WTC11 (cell line): ENCODE measurements around the gene HSDL1.

Source experiments
- CREM ChIP-seq: sonication (generic); formaldehyde crosslinking; IDR thresholded peaks from 2 replicates; pipeline ENCODE4 v1.8.1; 2022; ENCODE audit warnings: mild to moderate bottlenecking, missing genetic modification reagents, moderate library complexity
- ELF4 ChIP-seq: sonication (generic); formaldehyde crosslinking; IDR thresholded peaks from 2 replicates; pipeline ENCODE4 v1.8.1; 2022; ENCODE audit warnings: low read depth, mild to moderate bottlenecking, moderate library complexity, missing genetic modification reagents
- TCF7 ChIP-seq: sonication (generic); formaldehyde crosslinking; IDR thresholded peaks from 2 replicates; pipeline ENCODE4 v1.8.0; 2022; ENCODE audit warnings: mild to moderate bottlenecking, low read depth, missing genetic modification reagents, moderate library complexity
- TEAD4 ChIP-seq: sonication (generic); formaldehyde crosslinking; IDR thresholded peaks from 2 replicates; pipeline ENCODE4 v1.8.0; 2022; ENCODE audit warnings: mild to moderate bottlenecking, missing genetic modification reagents
- TF ChIP-seq, protein P1 (sequence below): sonication (generic); formaldehyde crosslinking; IDR thresholded peaks from 2 replicates; pipeline ENCODE4 v1.8.0; 2023; ENCODE audit warnings: missing genetic modification reagents
- TF ChIP-seq, protein P2 (sequence below): sonication (generic); formaldehyde crosslinking; conservative IDR thresholded peaks from 2 replicates; pipeline ENCODE4 v1.8.1; 2022; ENCODE audit warnings: mild to moderate bottlenecking, missing genetic modification reagents
- TF ChIP-seq, protein P3 (sequence below): sonication (generic); formaldehyde crosslinking; IDR thresholded peaks from 2 replicates; pipeline ENCODE4 v1.8.1; 2023; ENCODE audit warnings: mild to moderate bottlenecking, missing genetic modification reagents, borderline replicate concordance
- TF ChIP-seq, protein P4 (sequence below): fragments of 200-600 bp; IDR thresholded peaks from 2 replicates; pipeline ENCODE4 v1.8.0; 2022; ENCODE audit warnings: antibody characterized with exemption
- TF ChIP-seq, protein P5 (sequence below): sonication (generic); formaldehyde crosslinking; IDR thresholded peaks from 2 replicates; pipeline ENCODE4 v1.8.0; 2022; ENCODE audit warnings: mild to moderate bottlenecking, missing genetic modification reagents

DNA sequence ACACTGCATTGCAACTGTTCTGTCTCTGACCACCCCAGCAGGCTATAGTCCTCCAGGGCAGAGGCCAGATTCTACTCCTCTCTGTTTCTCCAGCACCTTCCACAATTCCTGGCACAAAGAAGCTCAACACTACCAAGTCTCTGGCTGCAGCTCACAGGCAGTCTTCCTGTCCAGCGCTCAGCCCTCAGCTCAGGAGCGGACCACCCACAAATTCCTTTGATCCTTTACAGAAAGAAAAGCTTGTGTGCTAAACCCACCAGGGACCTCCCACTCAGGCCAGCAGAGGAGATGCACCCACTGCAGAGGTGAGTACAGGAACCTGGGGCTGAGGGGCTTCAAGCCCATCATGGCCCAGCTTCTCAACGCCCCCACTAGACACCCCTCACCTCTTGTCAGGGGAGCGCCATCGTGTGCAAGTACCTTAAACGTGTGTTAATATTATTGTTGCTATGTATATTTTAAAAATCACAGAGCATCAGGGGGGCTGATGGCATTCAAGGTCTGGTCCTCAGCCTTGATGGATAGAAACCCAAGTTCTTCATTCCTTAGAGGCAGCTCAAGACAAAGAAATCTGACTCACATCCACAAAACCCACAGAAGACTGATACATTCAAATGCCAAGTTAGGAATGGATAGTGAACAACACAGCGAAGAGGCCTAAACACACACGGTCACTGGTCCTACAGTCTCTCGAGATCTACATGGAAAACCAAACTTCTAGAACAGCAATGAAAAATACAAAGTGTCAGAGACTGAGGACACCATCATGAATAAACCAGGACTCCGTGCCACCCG, 8.4 kb downstream of the HSDL1 start:
- TF ChIP-seq, protein P1, sequence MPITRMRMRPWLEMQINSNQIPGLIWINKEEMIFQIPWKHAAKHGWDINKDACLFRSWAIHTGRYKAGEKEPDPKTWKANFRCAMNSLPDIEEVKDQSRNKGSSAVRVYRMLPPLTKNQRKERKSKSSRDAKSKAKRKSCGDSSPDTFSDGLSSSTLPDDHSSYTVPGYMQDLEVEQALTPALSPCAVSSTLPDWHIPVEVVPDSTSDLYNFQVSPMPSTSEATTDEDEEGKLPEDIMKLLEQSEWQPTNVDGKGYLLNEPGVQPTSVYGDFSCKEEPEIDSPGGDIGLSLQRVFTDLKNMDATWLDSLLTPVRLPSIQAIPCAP (CRISPR knock-in tag): no peak
- TF ChIP-seq TEAD4 (CRISPR knock-in tag) (no peak), CREM (CRISPR knock-in tag) (no peak), ELF4 (no peak), TCF7 (CRISPR knock-in tag) (no peak)
- TF ChIP-seq, protein P2, sequence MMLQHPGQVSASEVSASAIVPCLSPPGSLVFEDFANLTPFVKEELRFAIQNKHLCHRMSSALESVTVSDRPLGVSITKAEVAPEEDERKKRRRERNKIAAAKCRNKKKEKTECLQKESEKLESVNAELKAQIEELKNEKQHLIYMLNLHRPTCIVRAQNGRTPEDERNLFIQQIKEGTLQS: no peak
- TF ChIP-seq, protein P3, sequence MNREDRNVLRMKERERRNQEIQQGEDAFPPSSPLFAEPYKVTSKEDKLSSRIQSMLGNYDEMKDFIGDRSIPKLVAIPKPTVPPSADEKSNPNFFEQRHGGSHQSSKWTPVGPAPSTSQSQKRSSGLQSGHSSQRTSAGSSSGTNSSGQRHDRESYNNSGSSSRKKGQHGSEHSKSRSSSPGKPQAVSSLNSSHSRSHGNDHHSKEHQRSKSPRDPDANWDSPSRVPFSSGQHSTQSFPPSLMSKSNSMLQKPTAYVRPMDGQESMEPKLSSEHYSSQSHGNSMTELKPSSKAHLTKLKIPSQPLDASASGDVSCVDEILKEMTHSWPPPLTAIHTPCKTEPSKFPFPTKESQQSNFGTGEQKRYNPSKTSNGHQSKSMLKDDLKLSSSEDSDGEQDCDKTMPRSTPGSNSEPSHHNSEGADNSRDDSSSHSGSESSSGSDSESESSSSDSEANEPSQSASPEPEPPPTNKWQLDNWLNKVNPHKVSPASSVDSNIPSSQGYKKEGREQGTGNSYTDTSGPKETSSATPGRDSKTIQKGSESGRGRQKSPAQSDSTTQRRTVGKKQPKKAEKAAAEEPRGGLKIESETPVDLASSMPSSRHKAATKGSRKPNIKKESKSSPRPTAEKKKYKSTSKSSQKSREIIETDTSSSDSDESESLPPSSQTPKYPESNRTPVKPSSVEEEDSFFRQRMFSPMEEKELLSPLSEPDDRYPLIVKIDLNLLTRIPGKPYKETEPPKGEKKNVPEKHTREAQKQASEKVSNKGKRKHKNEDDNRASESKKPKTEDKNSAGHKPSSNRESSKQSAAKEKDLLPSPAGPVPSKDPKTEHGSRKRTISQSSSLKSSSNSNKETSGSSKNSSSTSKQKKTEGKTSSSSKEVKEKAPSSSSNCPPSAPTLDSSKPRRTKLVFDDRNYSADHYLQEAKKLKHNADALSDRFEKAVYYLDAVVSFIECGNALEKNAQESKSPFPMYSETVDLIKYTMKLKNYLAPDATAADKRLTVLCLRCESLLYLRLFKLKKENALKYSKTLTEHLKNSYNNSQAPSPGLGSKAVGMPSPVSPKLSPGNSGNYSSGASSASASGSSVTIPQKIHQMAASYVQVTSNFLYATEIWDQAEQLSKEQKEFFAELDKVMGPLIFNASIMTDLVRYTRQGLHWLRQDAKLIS (CRISPR knock-in tag): no peak
- TF ChIP-seq, protein P4, sequence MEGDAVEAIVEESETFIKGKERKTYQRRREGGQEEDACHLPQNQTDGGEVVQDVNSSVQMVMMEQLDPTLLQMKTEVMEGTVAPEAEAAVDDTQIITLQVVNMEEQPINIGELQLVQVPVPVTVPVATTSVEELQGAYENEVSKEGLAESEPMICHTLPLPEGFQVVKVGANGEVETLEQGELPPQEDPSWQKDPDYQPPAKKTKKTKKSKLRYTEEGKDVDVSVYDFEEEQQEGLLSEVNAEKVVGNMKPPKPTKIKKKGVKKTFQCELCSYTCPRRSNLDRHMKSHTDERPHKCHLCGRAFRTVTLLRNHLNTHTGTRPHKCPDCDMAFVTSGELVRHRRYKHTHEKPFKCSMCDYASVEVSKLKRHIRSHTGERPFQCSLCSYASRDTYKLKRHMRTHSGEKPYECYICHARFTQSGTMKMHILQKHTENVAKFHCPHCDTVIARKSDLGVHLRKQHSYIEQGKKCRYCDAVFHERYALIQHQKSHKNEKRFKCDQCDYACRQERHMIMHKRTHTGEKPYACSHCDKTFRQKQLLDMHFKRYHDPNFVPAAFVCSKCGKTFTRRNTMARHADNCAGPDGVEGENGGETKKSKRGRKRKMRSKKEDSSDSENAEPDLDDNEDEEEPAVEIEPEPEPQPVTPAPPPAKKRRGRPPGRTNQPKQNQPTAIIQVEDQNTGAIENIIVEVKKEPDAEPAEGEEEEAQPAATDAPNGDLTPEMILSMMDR: no peak
- TF ChIP-seq, protein P5, sequence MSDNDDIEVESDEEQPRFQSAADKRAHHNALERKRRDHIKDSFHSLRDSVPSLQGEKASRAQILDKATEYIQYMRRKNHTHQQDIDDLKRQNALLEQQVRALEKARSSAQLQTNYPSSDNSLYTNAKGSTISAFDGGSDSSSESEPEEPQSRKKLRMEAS: no peak
